KG1 (cell line): ENCODE results near the gene GSTA4.
"Not testable (repeated sequence)": the region's sequence is repeated elsewhere in the genome, so short reads cannot be mapped to it uniquely, and the experiment has no call there.

Source experiments
- DNase-seq: peaks from one replicate; lab custom pipeline; 2025; lab: John Stamatoyannopoulos, UW

The GSTA4 gene

GRCh38 chr6:52972989-52973388 is 22.1 kb downstream of the GSTA4 start:
- DNase-seq: no peak

- no peak for DNase-seq
Observed at GRCh38 chr6:52969359-52969758, 25.7 kb downstream of the GSTA4 start.

- DNase-seq: no peak
Observed at GRCh38 chr6:52966101-52966500, 29.0 kb downstream of the GSTA4 start.

GRCh38 chr6:52965380-52965779 is 29.7 kb downstream of the GSTA4 start:
- no peak for DNase-seq

- DNase-seq: no peak
Observed at GRCh38 chr6:52964318-52964717, 30.8 kb downstream of the GSTA4 start.

GRCh38 chr6:52962701-52963100 is 32.4 kb downstream of the GSTA4 start:
- no peak for DNase-seq

GRCh38 chr6:52961022-52961421 is 34.1 kb downstream of the GSTA4 start:
- not testable (repeated sequence) for DNase-seq

GRCh38 chr6:52960211-52960610 is 34.9 kb downstream of the GSTA4 start:
- DNase-seq: not testable (repeated sequence)

GRCh38 chr6:52958546-52959255 is 36.4 kb downstream of the GSTA4 start:
- no peak for DNase-seq

GRCh38 chr6:52955871-52956270 is 39.2 kb downstream of the GSTA4 start:
- no peak for DNase-seq

GRCh38 chr6:52953911-52954839 is 40.9 kb downstream of the GSTA4 start:
- DNase-seq: no peak

GRCh38 chr6:52946306-52946705 is 48.8 kb downstream of the GSTA4 start:
- no peak for DNase-seq

- DNase-seq: not testable (repeated sequence)
Observed at GRCh38 chr6:52942821-52943220, 52.3 kb downstream of the GSTA4 start.

GRCh38 chr6:52942221-52942620 is 52.9 kb downstream of the GSTA4 start:
- DNase-seq: no peak

GRCh38 chr6:52937908-52938307 is 57.2 kb downstream of the GSTA4 start:
- DNase-seq: no peak

GRCh38 chr6:52933778-52934177 is 61.3 kb downstream of the GSTA4 start:
- no peak for DNase-seq

GRCh38 chr6:52931351-52931750 is 63.7 kb downstream of the GSTA4 start:
- no peak for DNase-seq

- DNase-seq: no peak
Observed at GRCh38 chr6:52929321-52930164, 65.5 kb downstream of the GSTA4 start.
